Measurements from ENCODE around the gene SEMA4D.
"Not testable (repeated sequence)": the region's sequence is repeated elsewhere in the genome, so short reads cannot be mapped to it uniquely, and the experiment has no call there.

Gene SEMA4D

GRCh38 chr9:89382026-89382986 is 115.6 kb downstream of the SEMA4D start:
- no peak for DNase-seq

- DNase-seq = no peak
Measured at GRCh38 chr9:89381308-89381609, 116.7 kb downstream of the SEMA4D start.

- no peak for DNase-seq
Measured at GRCh38 chr9:89380437-89381307, 117.2 kb downstream of the SEMA4D start.

- DNase-seq = no peak
Measured at GRCh38 chr9:89379508-89380115, 118.3 kb downstream of the SEMA4D start.

GRCh38 chr9:89379031-89379430 is 118.9 kb downstream of the SEMA4D start:
- no peak for DNase-seq

GRCh38 chr9:89378541-89378940 is 119.4 kb downstream of the SEMA4D start:
- DNase-seq = no peak

- DNase-seq = no peak
Measured at GRCh38 chr9:89377411-89377810, 120.5 kb downstream of the SEMA4D start.

- no peak for DNase-seq
Measured at GRCh38 chr9:89376741-89377351, 121.1 kb downstream of the SEMA4D start.

GRCh38 chr9:89376286-89376685 is 121.6 kb downstream of the SEMA4D start:
- DNase-seq = no peak

- no peak for DNase-seq
Measured at GRCh38 chr9:89375191-89375760, 122.6 kb downstream of the SEMA4D start.

- no peak for DNase-seq
Measured at GRCh38 chr9:89374176-89374575, 123.7 kb downstream of the SEMA4D start.

GRCh38 chr9:89372979-89373378 is 124.9 kb downstream of the SEMA4D start:
- no peak for DNase-seq

- no peak for DNase-seq
Measured at GRCh38 chr9:89372230-89372816, 125.6 kb downstream of the SEMA4D start.

GRCh38 chr9:89371791-89372190 is 126.1 kb downstream of the SEMA4D start:
- DNase-seq = not testable (repeated sequence)

GRCh38 chr9:89370593-89370992 is 127.3 kb downstream of the SEMA4D start:
- no peak for DNase-seq

GRCh38 chr9:89368978-89369377 is 128.9 kb downstream of the SEMA4D start:
- no peak for DNase-seq

- no peak for DNase-seq
Measured at GRCh38 chr9:89368550-89368949, 129.4 kb downstream of the SEMA4D start.

GRCh38 chr9:89367726-89368437 is 130.0 kb downstream of the SEMA4D start:
- DNase-seq = no peak

GRCh38 chr9:89367281-89367680 is 130.6 kb downstream of the SEMA4D start:
- no peak for DNase-seq

- DNase-seq = no peak
Measured at GRCh38 chr9:89366711-89367110, 131.2 kb downstream of the SEMA4D start.

GRCh38 chr9:89365532-89365912 is 132.4 kb downstream of the SEMA4D start:
- DNase-seq = no peak
